ENCODE results near the gene SND1. TPM values are rescaled to one million over a fixed set of nuclear protein-coding genes. Genes with fewer than 3 reads are reported as not detected.

Gene SND1
- total RNA-seq, 6 experiments from 2014 or later = 77.5 to 150 (median 126) TPM

DNA sequence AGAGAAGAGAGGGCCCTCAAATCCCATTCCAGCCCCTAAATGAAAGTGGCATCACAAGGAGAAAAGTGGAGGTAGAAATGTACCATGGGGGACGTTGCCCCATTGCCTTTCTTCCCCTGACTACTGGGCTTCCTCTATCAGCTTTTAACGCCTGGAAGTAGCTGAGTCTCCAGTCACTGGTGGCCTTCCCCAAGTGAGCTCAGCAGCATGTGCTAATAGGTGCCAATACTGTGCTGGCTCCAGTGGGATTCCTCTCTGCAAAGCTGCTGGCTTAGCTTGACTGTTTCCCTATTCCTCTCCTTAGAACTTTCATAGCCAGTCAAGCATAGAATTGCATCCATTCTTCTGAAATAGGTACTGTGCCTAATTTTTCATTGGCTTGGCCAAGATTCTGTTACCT, 346.7 kb downstream of the SND1 start:
- intact Hi-C loops (cut with DNase I) = no loop called here
- H3K27me3 ChIP-seq = no peaks in the 10 kb centered on the region
- no CpG with 5 or more reads among the region's 2 CpGs for WGBS (ENCODE audit: insufficient coverage, low coverage, low lambda C conversion rate, missing lambda C conversion rate)
- DNase-seq (no peak), ATAC-seq (no peak)
- peak overlapping the region in 1 of 3 donors; percentile 81 for H3K27ac ChIP-seq
- H3K9me3 ChIP-seq = no peaks in the 10 kb centered on the region
- TF ChIP-seq POLR2A (IDR thresholded peaks at IDR 0.05) = no peak
- TF ChIP-seq, protein P1, sequence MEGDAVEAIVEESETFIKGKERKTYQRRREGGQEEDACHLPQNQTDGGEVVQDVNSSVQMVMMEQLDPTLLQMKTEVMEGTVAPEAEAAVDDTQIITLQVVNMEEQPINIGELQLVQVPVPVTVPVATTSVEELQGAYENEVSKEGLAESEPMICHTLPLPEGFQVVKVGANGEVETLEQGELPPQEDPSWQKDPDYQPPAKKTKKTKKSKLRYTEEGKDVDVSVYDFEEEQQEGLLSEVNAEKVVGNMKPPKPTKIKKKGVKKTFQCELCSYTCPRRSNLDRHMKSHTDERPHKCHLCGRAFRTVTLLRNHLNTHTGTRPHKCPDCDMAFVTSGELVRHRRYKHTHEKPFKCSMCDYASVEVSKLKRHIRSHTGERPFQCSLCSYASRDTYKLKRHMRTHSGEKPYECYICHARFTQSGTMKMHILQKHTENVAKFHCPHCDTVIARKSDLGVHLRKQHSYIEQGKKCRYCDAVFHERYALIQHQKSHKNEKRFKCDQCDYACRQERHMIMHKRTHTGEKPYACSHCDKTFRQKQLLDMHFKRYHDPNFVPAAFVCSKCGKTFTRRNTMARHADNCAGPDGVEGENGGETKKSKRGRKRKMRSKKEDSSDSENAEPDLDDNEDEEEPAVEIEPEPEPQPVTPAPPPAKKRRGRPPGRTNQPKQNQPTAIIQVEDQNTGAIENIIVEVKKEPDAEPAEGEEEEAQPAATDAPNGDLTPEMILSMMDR (IDR thresholded peaks at IDR 0.05) = no peak
- no peaks in the 10 kb centered on the region for H3K36me3 ChIP-seq
- no peak overlapping the region for H3K4me3 ChIP-seq
- H3K4me1 ChIP-seq = peaks cover 0 to 51% (median 12%) of the 10 kb centered on the region in 4 donors

- H3K9me3 ChIP-seq = no peaks in the 10 kb centered on the region
- no peaks in the 10 kb centered on the region for H3K36me3 ChIP-seq
- 67% methylated on average over 1 of the region's 1 CpG for WGBS (ENCODE audit: insufficient coverage, low coverage, low lambda C conversion rate, missing lambda C conversion rate)
- H3K27ac ChIP-seq = peak overlapping the region in 2 of 3 donors; percentile 38 to 81
- DNase-seq (no peak), ATAC-seq (peak; percentile 10 to 57 (median 36))
- intact Hi-C loops (cut with DNase I) = no loop called here
- no peaks in the 10 kb centered on the region for H3K27me3 ChIP-seq
- TF ChIP-seq, protein P1 (IDR thresholded peaks at IDR 0.05) = no peak
- no peak for TF ChIP-seq POLR2A (IDR thresholded peaks at IDR 0.05)
- peaks cover 0 to 63% (median 19%) of the 10 kb centered on the region in 4 donors for H3K4me1 ChIP-seq
- no peak overlapping the region for H3K4me3 ChIP-seq
Measured at GRCh38 chr7:128000048-128000447, 348.1 kb downstream of the SND1 start.

GRCh38 chr7:128000854-128001265, 348.9 kb downstream of the SND1 start:
- H3K36me3 ChIP-seq = no peaks in the 10 kb centered on the region
- H3K4me3 ChIP-seq = peak overlapping the region in 1 of 3 donors; percentile 39
- H3K27ac ChIP-seq = peak overlapping the region; percentile 36 to 81 (median 38)
- H3K27me3 ChIP-seq = no peaks in the 10 kb centered on the region
- 11% methylated on average over 6 of the region's 6 CpGs for WGBS (ENCODE audit: insufficient coverage, low coverage, low lambda C conversion rate, missing lambda C conversion rate)
- peaks cover 0 to 71% (median 23%) of the 10 kb centered on the region in 4 donors for H3K4me1 ChIP-seq
- TF ChIP-seq, protein P1 (IDR thresholded peaks at IDR 0.05) = peak in 1 of 4 donors; percentile 26
- TF ChIP-seq POLR2A (IDR thresholded peaks at IDR 0.05) = no peak
- H3K9me3 ChIP-seq = no peaks in the 10 kb centered on the region
- DNase-seq (peak in 1 of 3 donors; percentile 69), ATAC-seq (peak; percentile 42 to 71 (median 61))
- intact Hi-C loops (cut with DNase I) = no loop called here

DNA sequence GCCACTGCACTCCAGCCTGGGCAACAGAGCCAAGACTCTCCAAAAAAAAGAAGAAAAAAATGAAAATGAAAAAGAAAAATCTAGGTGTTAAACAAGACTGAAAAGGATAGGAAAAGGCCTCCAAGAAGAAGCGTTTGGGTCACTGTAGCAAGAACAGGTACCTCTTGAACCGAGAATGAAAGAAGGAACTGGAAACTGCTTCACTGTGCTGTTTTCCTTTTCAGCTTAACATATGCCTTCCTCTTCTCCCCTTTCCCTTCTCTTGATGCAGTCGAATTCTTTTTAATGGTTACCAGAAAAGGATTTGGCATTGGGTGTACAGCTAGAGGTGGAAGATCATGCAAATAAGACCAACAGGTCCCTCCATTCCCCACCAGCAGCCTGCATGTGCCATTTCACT, 351.2 kb downstream of the SND1 start:
- Histone ChIP-seq H3K4me3 (no peak overlapping the region), H3K4me1 (peaks cover 0 to 77% (median 26%) of the 10 kb centered on the region in 4 donors), H3K27ac (peak overlapping the region in 1 of 3 donors; percentile 77), H3K36me3 (no peaks in the 10 kb centered on the region), H3K9me3 (no peaks in the 10 kb centered on the region), H3K27me3 (no peaks in the 10 kb centered on the region)
- ATAC-seq (no peak), DNase-seq (no peak)
- TF ChIP-seq, protein P1 (IDR thresholded peaks at IDR 0.05) = no peak
- TF ChIP-seq POLR2A (IDR thresholded peaks at IDR 0.05) = no peak
- intact Hi-C loops (cut with DNase I) = no loop called here
- 74% methylated on average over 3 of the region's 3 CpGs for WGBS (ENCODE audit: insufficient coverage, low coverage, low lambda C conversion rate, missing lambda C conversion rate)

All from right lobe of liver (tissue), 6 donors.